ENCODE data around the gene TAS2R41. TPM values are rescaled to one million over a fixed set of nuclear protein-coding genes. Genes with fewer than 3 reads are reported as not detected.

Gene TAS2R41
- polyA plus RNA-seq, 3 donors = 0.19 TPM; not detected in 2

DNA sequence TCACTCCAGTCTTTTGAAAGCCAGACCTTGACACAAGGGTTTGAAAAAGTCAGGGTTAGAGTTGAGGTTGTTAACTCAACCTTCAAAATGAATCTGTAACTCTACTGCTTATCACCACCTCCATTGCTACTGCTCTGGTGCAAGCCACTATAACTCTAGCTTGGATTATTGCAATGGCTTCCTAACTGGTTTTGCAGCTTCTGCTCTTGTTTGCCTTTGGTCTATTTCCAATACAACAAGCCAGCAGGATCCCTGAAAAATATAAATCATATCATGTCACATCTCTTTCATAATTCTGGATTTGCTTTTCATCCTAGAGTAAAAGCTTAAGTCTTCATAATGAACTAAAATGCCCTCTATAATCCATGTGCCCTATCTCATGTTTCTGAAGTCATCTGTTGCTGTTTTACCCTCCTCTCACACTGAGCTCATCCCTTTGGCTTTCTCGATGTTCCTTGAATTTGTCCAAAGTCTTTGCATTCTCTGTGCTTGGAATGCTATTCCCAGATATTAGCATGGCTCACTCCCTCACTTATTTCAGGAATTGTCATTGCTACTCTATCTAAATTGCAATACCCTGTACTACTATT lies 23.5 kb upstream of the TAS2R41 start:
- DNase-seq = no peak
- no peak overlapping the region for H2AFZ ChIP-seq (ENCODE audit: insufficient read depth, low read depth, low read length, poor library complexity, severe bottlenecking)
- Mint-ChIP-seq H3K9me3 (peaks cover 0 to 2% (median 0%) of the 10 kb centered on the region in 7 donors), H3K27me3 (ENCODE audit: low read depth in 3 of 3) (peaks cover 0 to 2% (median 0%) of the 10 kb centered on the region in 3 donors), H3K4me3 (no peak overlapping the region), H3K27ac (no peak overlapping the region), H3K36me3 (peaks cover 7 to 10% of the 10 kb centered on the region in 2 donors), H3K4me1 (peaks cover 24% of the 10 kb centered on the region)
- WGBS (ENCODE audit: insufficient coverage) = 100% methylated on average over 1 of the region's 1 CpG
- no peak overlapping the region for H3K27ac ChIP-seq (ENCODE audit: low read depth in 1 of 2, low read length in 2 of 2)
- H3K9ac ChIP-seq (ENCODE audit: insufficient read depth, low read length, poor library complexity, severe bottlenecking) = no peak overlapping the region
- H3K79me2 ChIP-seq (ENCODE audit: insufficient read depth, low read length) = no peaks in the 10 kb centered on the region
- no peaks in the 10 kb centered on the region for H4K20me1 ChIP-seq (ENCODE audit: insufficient read depth, low read length)
- H3K4me1 ChIP-seq (ENCODE audit: control insufficient read depth in 1 of 2, insufficient read depth in 2 of 2, low read length in 2 of 2) = peaks cover 17 to 19% of the 10 kb centered on the region in 2 donors
- intact Hi-C loops (cut with micrococcal nuclease) = no loop called here
- H3K36me3 ChIP-seq (replicated peaks in 1 of 2; ENCODE audit: control insufficient read depth in 1 of 2, insufficient read depth in 2 of 2, low read length in 2 of 2) = peaks cover 0 to 6% of the 10 kb centered on the region in 2 donors
- H3K4me2 ChIP-seq (replicated peaks; ENCODE audit: extremely low read depth, low read length, poor library complexity, severe bottlenecking) = no peak overlapping the region
- TF ChIP-seq, protein P1, sequence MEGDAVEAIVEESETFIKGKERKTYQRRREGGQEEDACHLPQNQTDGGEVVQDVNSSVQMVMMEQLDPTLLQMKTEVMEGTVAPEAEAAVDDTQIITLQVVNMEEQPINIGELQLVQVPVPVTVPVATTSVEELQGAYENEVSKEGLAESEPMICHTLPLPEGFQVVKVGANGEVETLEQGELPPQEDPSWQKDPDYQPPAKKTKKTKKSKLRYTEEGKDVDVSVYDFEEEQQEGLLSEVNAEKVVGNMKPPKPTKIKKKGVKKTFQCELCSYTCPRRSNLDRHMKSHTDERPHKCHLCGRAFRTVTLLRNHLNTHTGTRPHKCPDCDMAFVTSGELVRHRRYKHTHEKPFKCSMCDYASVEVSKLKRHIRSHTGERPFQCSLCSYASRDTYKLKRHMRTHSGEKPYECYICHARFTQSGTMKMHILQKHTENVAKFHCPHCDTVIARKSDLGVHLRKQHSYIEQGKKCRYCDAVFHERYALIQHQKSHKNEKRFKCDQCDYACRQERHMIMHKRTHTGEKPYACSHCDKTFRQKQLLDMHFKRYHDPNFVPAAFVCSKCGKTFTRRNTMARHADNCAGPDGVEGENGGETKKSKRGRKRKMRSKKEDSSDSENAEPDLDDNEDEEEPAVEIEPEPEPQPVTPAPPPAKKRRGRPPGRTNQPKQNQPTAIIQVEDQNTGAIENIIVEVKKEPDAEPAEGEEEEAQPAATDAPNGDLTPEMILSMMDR (IDR thresholded peaks at IDR 0.05) = no peak
- no peaks in the 10 kb centered on the region for H3K27me3 ChIP-seq (ENCODE audit: control insufficient read depth in 2 of 2, insufficient read depth in 2 of 2, low read length in 2 of 2)
- H3K9me3 ChIP-seq (replicated peaks in 1 of 2; ENCODE audit: control insufficient read depth in 1 of 2, insufficient read depth in 1 of 2, low read length in 2 of 2) = no peaks in the 10 kb centered on the region
- no peak overlapping the region for H3K4me3 ChIP-seq (replicated peaks in 1 of 3; ENCODE audit: low read depth in 2 of 3, low read length in 3 of 3)

DNA sequence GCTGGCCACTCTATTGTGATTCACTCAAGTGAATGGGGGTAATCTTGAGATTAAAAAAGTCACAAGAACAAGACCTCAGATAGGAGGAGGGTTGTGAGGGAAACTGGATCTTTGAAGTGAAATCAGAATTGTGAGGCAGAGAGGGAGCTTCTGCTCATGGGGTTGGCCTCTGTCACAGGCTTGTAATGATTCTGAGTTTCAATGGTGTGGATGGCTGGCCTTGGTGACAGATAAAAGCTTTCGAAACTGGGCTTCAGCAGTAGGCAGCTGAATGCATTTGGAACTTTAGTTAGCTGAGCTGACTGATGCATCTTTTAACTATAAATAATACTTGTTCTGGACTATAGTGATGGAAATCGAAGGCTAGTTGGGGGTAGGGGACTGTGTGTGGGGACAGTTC lies 22.2 kb upstream of the TAS2R41 start:
- Histone ChIP-seq H3K79me2 (ENCODE audit: insufficient read depth, low read length) (no peaks in the 10 kb centered on the region), H3K27me3 (ENCODE audit: control insufficient read depth in 2 of 2, insufficient read depth in 2 of 2, low read length in 2 of 2) (no peaks in the 10 kb centered on the region), H3K4me3 (replicated peaks in 1 of 3; ENCODE audit: low read depth in 2 of 3, low read length in 3 of 3) (no peak overlapping the region), H4K20me1 (ENCODE audit: insufficient read depth, low read length) (no peaks in the 10 kb centered on the region), H3K27ac (ENCODE audit: low read depth in 1 of 2, low read length in 2 of 2) (no peak overlapping the region), H3K36me3 (replicated peaks in 1 of 2; ENCODE audit: control insufficient read depth in 1 of 2, insufficient read depth in 2 of 2, low read length in 2 of 2) (peaks cover 0 to 6% of the 10 kb centered on the region in 2 donors), H3K9ac (ENCODE audit: insufficient read depth, low read length, poor library complexity, severe bottlenecking) (no peak overlapping the region), H3K4me1 (ENCODE audit: control insufficient read depth in 1 of 2, insufficient read depth in 2 of 2, low read length in 2 of 2) (peaks cover 21 to 23% of the 10 kb centered on the region in 2 donors), H2AFZ (ENCODE audit: insufficient read depth, low read depth, low read length, poor library complexity, severe bottlenecking) (no peak overlapping the region), H3K4me2 (replicated peaks; ENCODE audit: extremely low read depth, low read length, poor library complexity, severe bottlenecking) (no peak overlapping the region), H3K9me3 (replicated peaks in 1 of 2; ENCODE audit: control insufficient read depth in 1 of 2, insufficient read depth in 1 of 2, low read length in 2 of 2) (no peaks in the 10 kb centered on the region)
- Mint-ChIP-seq H3K27ac (peak overlapping the region in 1 of 7 donors; percentile 38), H3K36me3 (peaks cover 7 to 10% of the 10 kb centered on the region in 2 donors), H3K27me3 (ENCODE audit: low read depth in 3 of 3) (peaks cover 0 to 2% (median 0%) of the 10 kb centered on the region in 3 donors), H3K9me3 (peaks cover 0 to 2% (median 0%) of the 10 kb centered on the region in 7 donors), H3K4me3 (no peak overlapping the region), H3K4me1 (peaks cover 29% of the 10 kb centered on the region)
- TF ChIP-seq, protein P1 (IDR thresholded peaks at IDR 0.05) = no peak
- DNase-seq = no peak
- WGBS (ENCODE audit: insufficient coverage) = no CpG with 5 or more reads among the region's 2 CpGs
- intact Hi-C loops (cut with micrococcal nuclease) = no loop called here
